Measurements from ENCODE around the gene GALNT16.

GRCh38 chr14:69323266-69323998 is 63.5 kb downstream of the GALNT16 start:
- TF ChIP-seq POLR2AphosphoS5 (IDR thresholded peaks at IDR 0.05; ENCODE audit: low read depth, low read length): no peak
- no peak for TF ChIP-seq TAF1 (IDR thresholded peaks at IDR 0.05; ENCODE audit: low read depth, low read length)
- no peak for TF ChIP-seq POLR2A (IDR thresholded peaks at IDR 0.05; ENCODE audit: low read depth, low read length)
